Measurements from ENCODE around the gene BAG5. TPM values are rescaled to one million over a fixed set of nuclear protein-coding genes. Genes with fewer than 3 reads are reported as not detected.
A peak's percentile ranks its signal among the peaks of the same experiment; 100 is the strongest.

BAG5 gene
- total and polyA plus RNA-seq, 2 of the 4 experiments (the other 2 are of a cell fraction) = 6.7 to 22.2 TPM

DNA sequence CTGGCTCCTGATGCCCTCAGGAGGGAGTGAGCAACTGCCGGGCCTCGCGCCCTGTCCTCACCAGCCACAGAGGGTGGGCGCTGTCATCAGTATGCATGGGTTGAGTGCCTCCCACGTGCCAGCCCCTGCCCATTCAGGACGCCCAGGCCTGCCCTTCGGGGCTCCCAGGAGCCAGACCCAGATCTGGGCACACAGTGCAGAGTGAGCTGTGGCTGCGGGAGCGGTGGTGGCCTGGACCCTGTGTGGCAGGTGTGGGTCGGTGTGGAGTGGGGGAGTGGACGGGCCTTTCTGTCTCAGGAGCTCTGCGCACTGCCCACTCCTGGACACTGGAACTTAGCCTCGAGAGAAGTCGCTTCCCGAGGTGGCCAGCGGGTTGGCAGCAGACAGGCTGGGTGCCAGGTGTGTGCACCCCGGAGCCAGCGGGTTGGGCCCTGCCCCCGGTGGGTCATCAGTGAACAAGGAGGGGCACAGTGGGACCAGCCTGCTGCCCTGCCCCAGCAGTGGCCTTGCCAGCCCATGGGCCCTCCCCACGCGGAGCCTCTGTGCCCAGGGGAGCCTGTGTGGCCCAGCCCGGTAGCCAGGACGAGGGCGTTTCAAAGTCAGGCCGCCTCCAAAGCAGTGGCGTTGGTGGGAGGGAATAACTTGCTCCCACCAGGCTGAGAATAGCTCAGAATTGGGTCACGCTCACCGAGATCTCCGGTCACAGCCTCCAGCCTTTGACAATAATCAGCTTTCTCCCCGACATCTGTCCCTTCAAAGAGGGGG lies 24.0 kb downstream of the BAG5 start:
- H2AK5ac ChIP-seq (ENCODE audit: low read depth, low read length) = peak overlapping the region; percentile 91; the same call in 1 of the 2 replicates
- ChIA-PET POLR2A (ENCODE audit: unreplicated experiment) (no interaction called here), CTCF (no interaction called here)
- no peak overlapping the region for H3K23ac ChIP-seq (ENCODE audit: low read depth, low read length)
- H4K5ac ChIP-seq (ENCODE audit: low read depth, low read length) = no peak overlapping the region
- in situ Hi-C loops (cut with MboI; ENCODE audit: low sequenced_read_pairs) (no loop called here), intact Hi-C loops (cut with micrococcal nuclease) (no loop called here), dilution Hi-C loops (cut with HindIII; ENCODE audit: low sequenced_read_pairs, unreplicated experiment) (no loop called here)
- no peak overlapping the region for H3K9ac ChIP-seq (ENCODE audit: low read depth, low read length)
- no peak overlapping the region for H2AFZ ChIP-seq (replicated peaks; ENCODE audit: low read length, poor library complexity)
- no peaks in the 10 kb centered on the region for H3K9me3 ChIP-seq (ENCODE audit: control insufficient read depth, insufficient read depth, low read length)
- DNase-seq (no peak), ATAC-seq (ENCODE audit: low read depth) (no peak)
- no peaks in the 10 kb centered on the region; a peak in 1 of 4 replicates for H3K79me1 ChIP-seq (ENCODE audit: low read depth in 1 of 2, low read length in 2 of 2)
- peaks cover 7% of the 10 kb centered on the region; the same call in 1 of the 2 replicates for H3K36me3 ChIP-seq (ENCODE audit: control insufficient read depth, insufficient read depth, low read length)
- H3K4me2 ChIP-seq (ENCODE audit: low read depth, low read length) = no peak overlapping the region
- no peak overlapping the region for H2BK20ac ChIP-seq (ENCODE audit: low read depth, low read length)
- TF ChIP-seq, protein P1, sequence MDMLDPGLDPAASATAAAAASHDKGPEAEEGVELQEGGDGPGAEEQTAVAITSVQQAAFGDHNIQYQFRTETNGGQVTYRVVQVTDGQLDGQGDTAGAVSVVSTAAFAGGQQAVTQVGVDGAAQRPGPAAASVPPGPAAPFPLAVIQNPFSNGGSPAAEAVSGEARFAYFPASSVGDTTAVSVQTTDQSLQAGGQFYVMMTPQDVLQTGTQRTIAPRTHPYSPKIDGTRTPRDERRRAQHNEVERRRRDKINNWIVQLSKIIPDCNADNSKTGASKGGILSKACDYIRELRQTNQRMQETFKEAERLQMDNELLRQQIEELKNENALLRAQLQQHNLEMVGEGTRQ (IDR thresholded peaks at IDR 0.05; ENCODE audit: low read depth, low read length) = no peak
- TF ChIP-seq SMC3 (IDR thresholded peaks at IDR 0.05; ENCODE audit: low read depth, low read length) (no peak), MAZ (IDR thresholded peaks at IDR 0.05; ENCODE audit: borderline replicate concordance, low read depth, low read length) (no peak)
- no peak overlapping the region for H2AK9ac ChIP-seq (replicated peaks; ENCODE audit: low read depth, low read length, poor library complexity)
- no peak overlapping the region for H3K4me3 ChIP-seq (ENCODE audit: insufficient read depth, low read depth, low read length)
- H3K18ac ChIP-seq (ENCODE audit: low read depth, low read length) = no peak overlapping the region
- no peak overlapping the region for H2BK15ac ChIP-seq (ENCODE audit: low read depth, low read length)
- no peaks in the 10 kb centered on the region for H4K20me1 ChIP-seq (ENCODE audit: insufficient read depth, low read length)
- H3K4me1 ChIP-seq (ENCODE audit: control insufficient read depth, insufficient read depth, low read length) = peaks cover 25% of the 10 kb centered on the region
- no peak overlapping the region for H3K14ac ChIP-seq (replicated peaks; ENCODE audit: low read depth, low read length)
- H3K4ac ChIP-seq (ENCODE audit: low read depth, low read length) = no peak overlapping the region; the same call in 1 of the 2 replicates
- no peak overlapping the region for H3K27ac ChIP-seq (ENCODE audit: insufficient read depth, low read length)
- no peak overlapping the region; the same call in 1 of the 2 replicates for H3K56ac ChIP-seq (ENCODE audit: extremely low read depth, insufficient read depth, low read length)
- no TSS peak for BruUV-seq (replicated peaks)
- H3K27me3 ChIP-seq (ENCODE audit: control insufficient read depth, insufficient read depth, low read length) = no peaks in the 10 kb centered on the region
- no peaks in the 10 kb centered on the region for H3K9me1 ChIP-seq (ENCODE audit: insufficient read depth, low read length)
- H2BK5ac ChIP-seq (ENCODE audit: low read depth, low read length, poor library complexity, severe bottlenecking) = no peak overlapping the region
- H4K91ac ChIP-seq (ENCODE audit: insufficient read depth, low read depth, low read length) = no peak overlapping the region
- WGBS, 2 experiments (ENCODE audit: extremely low coverage in 2 of 2, insufficient read length in 1 of 2) = 76% methylated on average over 16 of the region's 30 CpGs; no CpG with 5 or more reads in 1 of the 2 experiments
- H4K8ac ChIP-seq (ENCODE audit: low read depth in 2 of 2, low read length in 2 of 2) = no peak overlapping the region
- no peak overlapping the region for H2BK120ac ChIP-seq (ENCODE audit: low read depth, low read length)
